ENCODE data around the gene TSLP. TPM values are rescaled to one million over a fixed set of nuclear protein-coding genes. Genes with fewer than 3 reads are reported as not detected.

The TSLP gene
- total and polyA plus RNA-seq, 8 donors, result 0.09 to 0.23 (median 0.12) TPM; not detected in 3

GRCh38 chr5:111069839-111070238 lies 1.7 kb upstream of the TSLP start:
- 15 to 25% methylated on average over 4 of the region's 4 CpGs for WGBS, 2 donors
- Histone ChIP-seq H3K9me3 (no peaks in the 10 kb centered on the region), H3K36me3 (no peaks in the 10 kb centered on the region), H3K27ac (no peak overlapping the region), H3K4me3 (no peak overlapping the region), H3K27me3 (peaks cover 0 to 7% (median 0%) of the 10 kb centered on the region in 4 donors), H3K4me1 (peaks cover 0 to 3% (median 0%) of the 10 kb centered on the region in 3 donors)
- intact Hi-C loops (cut with DNase I), result no loop called here
- no peak for TF ChIP-seq CTCF (IDR thresholded peaks at IDR 0.05)
- DNase-seq (no peak), FAIRE-seq (no peak), ATAC-seq (no peak)

- Histone ChIP-seq H3K27ac (no peak overlapping the region), H3K4me3 (peak overlapping the region in 1 of 4 donors; percentile 12), H3K36me3 (no peaks in the 10 kb centered on the region), H3K4me1 (peaks cover 0 to 3% (median 0%) of the 10 kb centered on the region in 3 donors), H3K9me3 (no peaks in the 10 kb centered on the region), H3K27me3 (peaks cover 0 to 7% (median 0%) of the 10 kb centered on the region in 4 donors)
- DNase-seq (peak in 2 of 6 donors; percentile 62 to 70), FAIRE-seq (no peak), ATAC-seq (peak in 3 of 4 donors; percentile 50 to 64 (median 63))
- intact Hi-C loops (cut with DNase I), result no loop called here
- 9 to 10% methylated on average over 39 to 42 of the region's 42 CpGs for WGBS, 2 donors
- no peak for TF ChIP-seq CTCF (IDR thresholded peaks at IDR 0.05)
Measured at GRCh38 chr5:111070272-111071134, 1.0 kb upstream of the TSLP start.

- Histone ChIP-seq H3K4me3 (peak overlapping the region; percentile 10 to 54 (median 31)), H3K4me1 (peaks cover 0 to 3% (median 0%) of the 10 kb centered on the region in 3 donors), H3K27ac (no peak overlapping the region), H3K36me3 (no peaks in the 10 kb centered on the region), H3K9me3 (no peaks in the 10 kb centered on the region), H3K27me3 (peaks cover 0 to 7% (median 0%) of the 10 kb centered on the region in 4 donors)
- no peak for FAIRE-seq
- intact Hi-C loops (cut with DNase I), result no loop called here
- DNase-seq, result peak in 5 of 6 donors; percentile 16 to 63 (median 37)
- TF ChIP-seq CTCF (IDR thresholded peaks at IDR 0.05), result no peak
- peak; percentile 64 to 90 (median 82) for ATAC-seq
- WGBS, 2 donors, result 0 to 1% methylated on average over 42 to 44 of the region's 44 CpGs
Measured at GRCh38 chr5:111072949-111073682, 1.6 kb downstream of the TSLP start.

GRCh38 chr5:111074244-111074643 lies 2.7 kb downstream of the TSLP start:
- Histone ChIP-seq H3K4me3 (no peak overlapping the region), H3K27ac (no peak overlapping the region), H3K9me3 (no peaks in the 10 kb centered on the region), H3K4me1 (peaks cover 0 to 3% (median 0%) of the 10 kb centered on the region in 3 donors), H3K27me3 (no peaks in the 10 kb centered on the region), H3K36me3 (no peaks in the 10 kb centered on the region)
- FAIRE-seq, result no peak
- intact Hi-C loops (cut with DNase I), result no loop called here
- no peak for ATAC-seq
- WGBS, 2 donors, result 60 to 74% methylated on average over 2 of the region's 2 CpGs
- no peak for DNase-seq
- TF ChIP-seq CTCF (IDR thresholded peaks at IDR 0.05), result no peak
